Kidney (tissue), 14 donors: ENCODE data around the gene GPR26. TPM values are rescaled to one million over a fixed set of nuclear protein-coding genes. Genes with fewer than 3 reads are reported as not detected.

Experiments
- DNase-seq, 5 donors: peaks; one replicate each; pipeline ENCODE4 v3.0.0-alpha.2; 2013 to 2020
- FAIRE-seq: peaks from 2 replicates; lab custom pipeline; 2012; peaks lifted over from hg19 to GRCh38; lab: Jason Lieb, UNC
- H3K27ac ChIP-seq, 2 donors: one replicate each; pipeline ENCODE4 v1.7.0; 2013; ENCODE audit warnings: low read depth in 2 of 2, low read length in 2 of 2, inconsistent platforms in 1 of 2
- H3K27me3 ChIP-seq: one replicate; pipeline ENCODE4 v1.7.1; 2013; ENCODE audit warnings: low read length, inconsistent platforms; ENCODE audit not compliant: control insufficient read depth, insufficient read depth
- H3K36me3 ChIP-seq, 3 donors: one replicate each; pipeline versions ENCODE4 v1.7.0 to v1.7.1; 2013; ENCODE audit warnings: low read length in 3 of 3, control low read depth in 1 of 3, inconsistent platforms in 1 of 3; ENCODE audit not compliant: insufficient read depth in 3 of 3, control insufficient read depth in 2 of 3
- H3K4me1 ChIP-seq, 3 donors: one replicate each; pipeline versions ENCODE4 v1.7.0 to v1.7.1; 2013; ENCODE audit warnings: low read length in 3 of 3, inconsistent platforms in 1 of 3, low read depth in 1 of 3; ENCODE audit not compliant: control insufficient read depth in 2 of 3, insufficient read depth in 2 of 3
- H3K4me3 ChIP-seq, 3 donors: one replicate each; pipeline versions ENCODE4 v1.7.0 to v1.8.1; 2013; ENCODE audit warnings: low read length in 3 of 3, control low read depth in 1 of 3, inconsistent platforms in 1 of 3
- H3K9ac ChIP-seq, 3 donors: one replicate each; pipeline versions ENCODE4 v1.7.0 to v1.7.1; 2013; ENCODE audit warnings: low read length in 3 of 3, control low read depth in 1 of 3, inconsistent platforms in 1 of 3
- H3K9me3 ChIP-seq, 3 donors: one replicate each; pipeline versions ENCODE4 v1.7.0 to v1.7.1; 2013; ENCODE audit warnings: low read length in 3 of 3, control low read depth in 1 of 3, inconsistent platforms in 1 of 3; ENCODE audit not compliant: control insufficient read depth in 2 of 3, insufficient read depth in 1 of 3
- CTCF ChIP-seq: IDR thresholded peaks from 3 replicates; pipeline ENCODE4 v1.5.1; 2012; ENCODE audit warnings: mild to moderate bottlenecking, moderate library complexity, borderline replicate concordance; ENCODE audit not compliant: insufficient read depth; ENCODE audit errors: extremely low read depth
- intact Hi-C: fragments of 100-400 bp; cut with DNase I; formaldehyde crosslinking; loops from one replicate; pipeline ENCODE4 v1.11.1; 2022
- polyA plus RNA-seq: library from polyadenylated mRNA; stranded (reverse); fragments of 350-450 nt; fragmentation: Illumina TruSeq; extraction: RNeasy Lipid Tissue Mini Kit (QIAGEN cat#74804); gene quantifications from one replicate; pipeline ENCODE4 v1.2.3, GENCODE V29; 2014; ENCODE audit warnings: low read depth, low replicate concordance; ENCODE audit not compliant: insufficient read depth
- total RNA-seq: library from RNA; stranded (reverse); fragmentation: NEBNext Ultra II Directional; extraction: Animal tissue kit (Norgen Biotek cat#: 25700); gene quantifications from one replicate; pipeline ENCODE4 v1.2.1, GENCODE V29; 2021
- donor health status: control.
- donor health status: control.
- donor health status: control.
- donor health status: control.
- donor health status: control.
- donor health status: DM: yes; HTN: yes; CAD: no.
- donor health status: Normal renal cell carcinoma (clear cell type).

GPR26 gene
- total and polyA plus RNA-seq, 2 donors from 2014 or later, result not detected

GRCh38 chr10:123704076-123704475 lies 37.9 kb downstream of the GPR26 start:
- no peaks in the 10 kb centered on the region for H3K9me3 ChIP-seq
- H3K27me3 ChIP-seq, result no peaks in the 10 kb centered on the region
- H3K36me3 ChIP-seq, result no peaks in the 10 kb centered on the region
- TF ChIP-seq CTCF, result no peak
- no peak for FAIRE-seq
- no peak overlapping the region for H3K27ac ChIP-seq
- no peak for DNase-seq
- H3K4me3 ChIP-seq, result no peak overlapping the region
- intact Hi-C loops, result no loop called here
- H3K4me1 ChIP-seq, result no peaks in the 10 kb centered on the region
- H3K9ac ChIP-seq, result no peak overlapping the region

- Histone ChIP-seq H3K9me3 (no peaks in the 10 kb centered on the region), H3K27ac (no peak overlapping the region), H3K9ac (no peak overlapping the region), H3K36me3 (no peaks in the 10 kb centered on the region), H3K4me1 (no peaks in the 10 kb centered on the region), H3K27me3 (no peaks in the 10 kb centered on the region), H3K4me3 (no peak overlapping the region)
- intact Hi-C loops, result no loop called here
- TF ChIP-seq CTCF, result no peak
- FAIRE-seq (no peak), DNase-seq (no peak)
These were observed 38.7 kb downstream of the GPR26 start for GRCh38 chr10:123704812-123705211.

- Histone ChIP-seq H3K4me1 (no peaks in the 10 kb centered on the region), H3K9ac (no peak overlapping the region), H3K27me3 (no peaks in the 10 kb centered on the region), H3K9me3 (no peaks in the 10 kb centered on the region), H3K27ac (no peak overlapping the region), H3K36me3 (no peaks in the 10 kb centered on the region), H3K4me3 (no peak overlapping the region)
- intact Hi-C loops, result no loop called here
- no peak for TF ChIP-seq CTCF
- FAIRE-seq (no peak), DNase-seq (no peak)
These were observed 40.1 kb downstream of the GPR26 start for GRCh38 chr10:123706236-123706635.

- FAIRE-seq (no peak), DNase-seq (no peak)
- Histone ChIP-seq H3K9me3 (peaks cover 0 to 14% (median 0%) of the 10 kb centered on the region in 3 donors), H3K27me3 (no peaks in the 10 kb centered on the region), H3K27ac (no peak overlapping the region), H3K4me1 (no peaks in the 10 kb centered on the region), H3K4me3 (no peak overlapping the region), H3K36me3 (no peaks in the 10 kb centered on the region), H3K9ac (no peak overlapping the region)
- intact Hi-C loops, result no loop called here
- TF ChIP-seq CTCF, result no peak
These were observed 49.4 kb downstream of the GPR26 start for GRCh38 chr10:123715546-123715945.
